Endothelial cell of umbilical vein (primary cell): ENCODE data around the gene PAPLN. TPM values are rescaled to one million over a fixed set of nuclear protein-coding genes. Genes with fewer than 3 reads are reported as not detected.

ENCODE experiments used
- BruUV-seq: library from RNA; stranded (reverse); fragments of 400-500 nt; replicated peaks from 2 replicates; lab custom pipeline; 2021; lab: Mats Ljungman, UMichigan
- CTCF ChIA-PET: fragments of 300-600, 350-600 bp; sonication (Branson Sonifier 250); formaldehyde crosslinking; loops from one replicate; lab custom pipeline; 2021; ENCODE audit warnings: antibody characterized with exemption, inconsistent platforms; lab: Charles Lee
- POLR2A ChIA-PET: fragments of 300-600, 350-600 bp; sonication (Branson Sonifier 250); formaldehyde crosslinking; loops from one replicate; lab custom pipeline; 2021; ENCODE audit warnings: antibody characterized with exemption, inconsistent platforms; lab: Charles Lee
- DNase-seq: peaks from one replicate; pipeline ENCODE4 v3.0.0-alpha.2; 2011; ENCODE audit warnings: low read depth, low spot score
- FAIRE-seq: peaks from 2 replicates; lab custom pipeline; 2011; peaks lifted over from hg19 to GRCh38; lab: Jason Lieb, UNC
- H2AFZ ChIP-seq: 2 replicates; pipeline ENCODE4 v1.6.0; 2012; ENCODE audit warnings: low read depth, low read length, control low read depth, inconsistent platforms
- H3K27ac ChIP-seq: 2 replicates; pipeline ENCODE4 v1.5.1; 2011; ENCODE audit warnings: low read depth, mild to moderate bottlenecking, control low read depth, low read length, moderate library complexity; ENCODE audit not compliant: insufficient read depth
- H3K27me3 ChIP-seq, 2 experiments: 2 replicates each; pipeline versions ENCODE4 v1.6.0 to v1.6.1; 2011; ENCODE audit warnings: low read length in 2 of 2, mixed read lengths in 1 of 2; ENCODE audit not compliant: control insufficient read depth in 2 of 2, insufficient read depth in 2 of 2
- H3K36me3 ChIP-seq, 2 experiments: 2 replicates in 1 of 2; 3 replicates in 1 of 2; pipeline ENCODE4 v1.5.1; 2011; ENCODE audit warnings: low read length in 2 of 2, mild to moderate bottlenecking in 1 of 2, moderate library complexity in 1 of 2; ENCODE audit not compliant: control insufficient read depth in 2 of 2, insufficient read depth in 2 of 2; ENCODE audit errors: extremely low read depth in 1 of 2
- H3K4me1 ChIP-seq: 3 replicates; pipeline ENCODE4 v1.5.1; 2011; ENCODE audit warnings: mild to moderate bottlenecking, low read length; ENCODE audit not compliant: control insufficient read depth, insufficient read depth; ENCODE audit errors: extremely low read depth
- H3K4me2 ChIP-seq: 2 replicates; pipeline ENCODE4 v1.6.1; 2011; ENCODE audit warnings: low read length, control low read depth, mixed read lengths; ENCODE audit not compliant: insufficient read depth
- H3K4me3 ChIP-seq, 3 experiments: fragments of 200-600 bp in 1 of 3; sonication (generic), shearing (Covaris generic) in 1 of 3; replicated peaks in 1 of 3; 2 replicates each; pipeline ENCODE4 v1.5.1; 2011 to 2016; ENCODE audit warnings: control low read depth in 3 of 3, low read length in 3 of 3, mild to moderate bottlenecking in 2 of 3, inconsistent platforms in 1 of 3, low read depth in 1 of 3, moderate library complexity in 1 of 3; ENCODE audit not compliant: insufficient read depth in 1 of 3
- H3K79me2 ChIP-seq: 2 replicates; pipeline ENCODE4 v1.6.0; 2012; ENCODE audit warnings: low read length, inconsistent platforms; ENCODE audit not compliant: control insufficient read depth, insufficient read depth
- H3K9ac ChIP-seq: replicated peaks from 2 replicates; pipeline ENCODE3; 2011; ENCODE audit warnings: low read length, control low read depth; ENCODE audit not compliant: insufficient read depth; ENCODE audit errors: extremely low read depth
- H3K9me1 ChIP-seq: replicated peaks from 3 replicates; pipeline ENCODE4 v1.6.0; 2011; ENCODE audit warnings: mild to moderate bottlenecking, low read length; ENCODE audit not compliant: control insufficient read depth, insufficient read depth; ENCODE audit errors: extremely low read depth
- H3K9me3 ChIP-seq: replicated peaks from 2 replicates; pipeline ENCODE4 v1.5.1; 2012; ENCODE audit warnings: low read length, inconsistent platforms; ENCODE audit not compliant: control insufficient read depth, insufficient read depth
- H4K20me1 ChIP-seq: replicated peaks from 2 replicates; pipeline ENCODE3; 2011; ENCODE audit warnings: mild to moderate bottlenecking, low read length; ENCODE audit not compliant: control insufficient read depth, insufficient read depth; ENCODE audit errors: extremely low read depth
- EZH2 ChIP-seq: IDR thresholded peaks from 2 replicates; pipeline ENCODE4 v1.6.1; 2012; ENCODE audit warnings: borderline replicate concordance, low read depth, mild to moderate bottlenecking, moderate library complexity, low read length, inconsistent platforms; ENCODE audit not compliant: severe bottlenecking
- FOS ChIP-seq: IDR thresholded peaks from 2 replicates; pipeline ENCODE4 v1.6.1; 2011; ENCODE audit warnings: mild to moderate bottlenecking, low read length, moderate library complexity, borderline replicate concordance; ENCODE audit not compliant: insufficient read depth
- GATA2 ChIP-seq: IDR thresholded peaks from 2 replicates; pipeline ENCODE4 v1.7.0; 2011; ENCODE audit warnings: low read depth, mild to moderate bottlenecking, moderate library complexity, mixed read lengths, low read length; ENCODE audit not compliant: insufficient read length, insufficient read depth
- JUN ChIP-seq: IDR thresholded peaks from 2 replicates; pipeline ENCODE4 v1.6.1; 2011; ENCODE audit warnings: borderline replicate concordance, low read depth; ENCODE audit not compliant: insufficient read length, insufficient read depth
- MYC ChIP-seq: IDR thresholded peaks from one replicate; pipeline ENCODE4 v1.6.1; 2011; ENCODE audit warnings: mild to moderate bottlenecking, low read depth, low read length
- POLR2A ChIP-seq: IDR thresholded peaks from 2 replicates; pipeline ENCODE4 v1.6.1; 2012; ENCODE audit warnings: low read depth, mild to moderate bottlenecking, control low read depth, low read length
- POLR2AphosphoS5 ChIP-seq: IDR thresholded peaks from 2 replicates; pipeline ENCODE4 v1.6.1; 2012; ENCODE audit warnings: low read depth, mild to moderate bottlenecking, control low read depth, low read length, moderate library complexity; ENCODE audit not compliant: insufficient read depth
- dilution Hi-C: fragments of 300-500 bp; cut with MboI; formaldehyde crosslinking; loops from one replicate; pipeline ENCODE4 v1.15.0; 2019; ENCODE audit warnings: low sequenced_read_pairs; ENCODE audit not compliant: extremely low pct_ligation_motif_present
- intact Hi-C: fragments of 100-400 bp; cut with micrococcal nuclease; formaldehyde crosslinking; loops from one replicate; pipeline ENCODE4 v1.10.0; 2022
- polyA plus RNA-seq, 4 experiments: library from polyadenylated mRNA; depleted of rRNA in 3 of 4; stranded (reverse) in 3 of 4; unstranded in 1 of 4; fragments of >200 nt; gene quantifications; 2 replicates each; pipeline versions ENCODE4 v1.2.1 to v1.2.3, GENCODE V29; 2011 to 2012; ENCODE audit warnings: missing spikeins in 1 of 4
- total RNA-seq: library from RNA; stranded (reverse); gene quantifications from 2 replicates; pipeline ENCODE4 v1.2.3, GENCODE V29; 2021
- TF ChIP-seq, protein P1 (sequence below): IDR thresholded peaks from 2 replicates; pipeline ENCODE4 v1.6.1; 2011; ENCODE audit not compliant: insufficient read depth, insufficient read length
- TF ChIP-seq, protein P2 (sequence below), 2 donors: IDR thresholded peaks; 1 replicate in 1 of 2; 2 replicates in 1 of 2; pipeline ENCODE4 v1.5.1; 2011; ENCODE audit warnings: low read length in 2 of 2, mild to moderate bottlenecking in 2 of 2, moderate library complexity in 2 of 2, control low read depth in 1 of 2, inconsistent platforms in 1 of 2, low read depth in 1 of 2; ENCODE audit not compliant: insufficient read depth in 1 of 2; ENCODE audit errors: extremely low read depth in 1 of 2

Gene PAPLN
- total and polyA plus RNA-seq, 2 donors (not counting 3 experiments of a cell fraction or from before 2014, with no cell fraction given), result 5.5 to 6.4 TPM

DNA sequence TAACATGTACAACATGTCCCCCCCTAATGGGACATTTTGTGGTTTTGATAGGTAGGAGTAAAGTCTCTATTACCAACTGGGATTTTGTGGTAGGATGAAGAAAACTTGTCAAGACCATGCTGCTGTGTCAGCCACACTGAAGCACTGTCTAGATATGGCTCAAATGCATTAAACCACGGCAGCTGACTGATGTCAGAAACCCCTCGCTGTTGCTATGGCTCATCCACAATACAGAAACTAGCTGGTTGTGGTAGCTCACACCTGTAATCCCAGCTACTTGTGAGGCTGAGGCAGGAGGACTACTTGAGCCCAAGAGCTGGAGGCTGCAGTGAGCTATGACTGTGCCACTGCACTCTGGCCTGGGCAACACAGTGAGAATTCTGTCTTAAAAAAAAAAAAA lies 40.1 kb downstream of the PAPLN start:
- BruUV-seq, result no TSS peak
- DNase-seq (no peak), FAIRE-seq (no peak)
- Histone ChIP-seq H3K79me2 (no peaks in the 10 kb centered on the region), H3K36me3 (peaks cover 21 to 37% of the 10 kb centered on the region in 2 experiments), H3K27me3 (no peaks in the 10 kb centered on the region), H3K4me1 (no peaks in the 10 kb centered on the region), H3K9ac (no peak overlapping the region), H3K9me3 (no peaks in the 10 kb centered on the region), H3K9me1 (no peaks in the 10 kb centered on the region), H3K27ac (no peak overlapping the region), H4K20me1 (no peaks in the 10 kb centered on the region), H3K4me3 (no peak overlapping the region), H2AFZ (no peak overlapping the region), H3K4me2 (no peak overlapping the region)
- POLR2A ChIA-PET, result no interaction called here
- TF ChIP-seq FOS (no peak), GATA2 (no peak), MYC (no peak), POLR2A (no peak), JUN (no peak), POLR2AphosphoS5 (no peak), EZH2 (no peak)
- TF ChIP-seq, protein P1, sequence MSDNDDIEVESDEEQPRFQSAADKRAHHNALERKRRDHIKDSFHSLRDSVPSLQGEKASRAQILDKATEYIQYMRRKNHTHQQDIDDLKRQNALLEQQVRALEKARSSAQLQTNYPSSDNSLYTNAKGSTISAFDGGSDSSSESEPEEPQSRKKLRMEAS, result no peak
- TF ChIP-seq, protein P2, sequence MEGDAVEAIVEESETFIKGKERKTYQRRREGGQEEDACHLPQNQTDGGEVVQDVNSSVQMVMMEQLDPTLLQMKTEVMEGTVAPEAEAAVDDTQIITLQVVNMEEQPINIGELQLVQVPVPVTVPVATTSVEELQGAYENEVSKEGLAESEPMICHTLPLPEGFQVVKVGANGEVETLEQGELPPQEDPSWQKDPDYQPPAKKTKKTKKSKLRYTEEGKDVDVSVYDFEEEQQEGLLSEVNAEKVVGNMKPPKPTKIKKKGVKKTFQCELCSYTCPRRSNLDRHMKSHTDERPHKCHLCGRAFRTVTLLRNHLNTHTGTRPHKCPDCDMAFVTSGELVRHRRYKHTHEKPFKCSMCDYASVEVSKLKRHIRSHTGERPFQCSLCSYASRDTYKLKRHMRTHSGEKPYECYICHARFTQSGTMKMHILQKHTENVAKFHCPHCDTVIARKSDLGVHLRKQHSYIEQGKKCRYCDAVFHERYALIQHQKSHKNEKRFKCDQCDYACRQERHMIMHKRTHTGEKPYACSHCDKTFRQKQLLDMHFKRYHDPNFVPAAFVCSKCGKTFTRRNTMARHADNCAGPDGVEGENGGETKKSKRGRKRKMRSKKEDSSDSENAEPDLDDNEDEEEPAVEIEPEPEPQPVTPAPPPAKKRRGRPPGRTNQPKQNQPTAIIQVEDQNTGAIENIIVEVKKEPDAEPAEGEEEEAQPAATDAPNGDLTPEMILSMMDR (IDR thresholded peaks at IDR 0.05; ENCODE audit: extremely low read depth in 1 of 2, insufficient read depth in 1 of 2, low read depth in 1 of 2, low read length in 2 of 2), result no peak
- CTCF ChIA-PET, result interaction anchor here (1.0 to 1.4 kb wide), 2 partner anchors 18 to 104 kb away, joined by 6 to 7 read pairs; no protein-coding TSS in a partner anchor
- intact Hi-C loops, result no loop called here
- dilution Hi-C loops, result loop anchor here (25.0 kb wide), 1 partner anchor 185 kb away; the partner anchor contains the start of gene NUMB
